ENCODE measurements around the gene KLF16. TPM values are rescaled to one million over a fixed set of nuclear protein-coding genes. Genes with fewer than 3 reads are reported as not detected.

The KLF16 gene
- total and polyA plus RNA-seq, 4 experiments from 2014 or later, result 0.39 to 19.3 (median 9.6) TPM

DNA sequence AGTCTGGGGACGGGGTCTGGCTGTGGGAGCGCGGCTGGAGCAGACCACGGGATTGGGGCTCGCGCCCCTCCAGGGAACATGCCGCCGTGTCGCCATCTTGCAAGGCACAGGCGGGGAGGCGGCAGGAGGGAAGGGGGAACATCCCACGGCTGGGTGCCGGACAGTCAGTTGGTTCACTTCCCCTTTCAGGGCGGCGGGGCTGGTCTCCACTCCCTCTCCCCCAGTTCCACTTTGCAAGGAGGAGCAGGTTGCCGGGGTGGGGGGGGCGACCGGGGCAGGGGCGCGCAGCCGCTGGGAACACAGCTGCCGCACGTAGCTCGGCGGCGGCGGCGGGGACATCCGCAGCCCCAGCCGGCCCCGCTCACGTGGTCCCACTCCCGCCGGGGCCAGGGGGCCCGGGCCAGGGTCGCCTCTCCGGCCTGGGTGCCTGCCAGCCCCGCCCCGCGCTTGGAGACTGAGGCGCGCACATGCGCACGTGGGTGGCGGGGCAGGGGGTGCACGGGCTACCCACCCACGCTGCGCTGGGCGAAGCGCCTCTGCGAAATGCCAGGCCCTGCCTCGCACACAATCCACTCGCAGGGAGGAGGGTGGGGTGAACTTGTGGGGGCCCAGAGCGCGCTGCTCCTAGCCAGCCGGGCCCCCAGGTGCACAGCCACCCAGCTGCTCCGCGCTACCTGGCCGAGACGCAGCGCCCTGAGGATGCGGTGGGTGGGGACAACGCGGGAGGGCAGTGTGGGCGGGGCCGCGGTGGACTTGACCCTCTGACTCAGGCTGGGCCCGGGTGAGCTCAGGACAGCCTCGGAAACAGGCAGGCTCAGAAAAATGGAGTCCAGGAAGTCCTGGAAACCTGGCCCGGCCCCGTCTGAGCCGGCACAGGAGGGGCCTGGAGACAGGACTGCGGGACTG is 6.4 kb downstream of the KLF16 start:
- DNase-seq, result peak in 4 of 5 donors; percentile 34 to 42 (median 40)
- POLR2A ChIA-PET (ENCODE audit: partially characterized antibody), result interaction anchor here (0.9 to 5.1 kb wide), 11 partner anchors 8 to 228 kb away, joined by 3 to 41 read pairs (median 6); partner anchors contain the start of gene ABHD17A
- Histone ChIP-seq H3K4me1 (ENCODE audit: insufficient read depth, low read length) (peaks cover 96% of the 10 kb centered on the region), H3K36me3 (ENCODE audit: insufficient read depth, low read length) (no peaks in the 10 kb centered on the region), H3K27ac (ENCODE audit: low read depth, low read length) (peak overlapping the region; percentile 73), H3K27me3 (ENCODE audit: insufficient read depth, low read length) (no peaks in the 10 kb centered on the region), H3K4me3 (ENCODE audit: low read length in 2 of 2) (peak overlapping the region; percentile 67 to 77), H3K9me3 (ENCODE audit: control insufficient read depth in 1 of 2, low read length in 2 of 2) (no peaks in the 10 kb centered on the region)
- H3K27ac Mint-ChIP-seq, result peak overlapping the region; percentile 90 to 99 (median 94)
- H3K4me3 Mint-ChIP-seq, result peak overlapping the region; percentile 82 to 88 (median 86)
- intact Hi-C loops (cut with micrococcal nuclease), result no loop called here
- peaks cover 25 to 74% (median 53%) of the 10 kb centered on the region in 4 donors for H3K4me1 Mint-ChIP-seq
- CTCF ChIA-PET (ENCODE audit: partially characterized antibody), result interaction anchor here (0.6 to 1.4 kb wide), 3 partner anchors 8 to 85 kb away, joined by 3 to 4 read pairs (median 3); no protein-coding TSS in a partner anchor
- peaks cover 0 to 4% of the 10 kb centered on the region in 2 donors for H3K36me3 Mint-ChIP-seq
- no peaks in the 10 kb centered on the region for H3K27me3 Mint-ChIP-seq
- peaks cover 0 to 2% (median 0%) of the 10 kb centered on the region in 8 donors for H3K9me3 Mint-ChIP-seq

GRCh38 chr19:1856345-1856697 is 7.1 kb downstream of the KLF16 start:
- peak overlapping the region; percentile 73 for H3K27ac ChIP-seq (ENCODE audit: low read depth, low read length)
- DNase-seq, result peak in 1 of 5 donors; percentile 45
- peaks cover 0 to 2% (median 0%) of the 10 kb centered on the region in 8 donors for H3K9me3 Mint-ChIP-seq
- H3K27ac Mint-ChIP-seq, result peak overlapping the region; percentile 89 to 94 (median 93)
- H3K36me3 Mint-ChIP-seq, result peaks cover 0 to 4% of the 10 kb centered on the region in 2 donors
- POLR2A ChIA-PET (ENCODE audit: partially characterized antibody), result interaction anchor here (0.7 to 5.1 kb wide), 9 partner anchors 8 to 755 kb away, joined by 3 to 41 read pairs (median 6); partner anchors contain the start of genes ABHD17A and MKNK2
- CTCF ChIA-PET (ENCODE audit: partially characterized antibody), result no interaction called here
- peak overlapping the region; percentile 67 to 77 for H3K4me3 ChIP-seq (ENCODE audit: low read length in 2 of 2)
- peak overlapping the region; percentile 82 to 88 (median 86) for H3K4me3 Mint-ChIP-seq
- no peaks in the 10 kb centered on the region for H3K9me3 ChIP-seq (ENCODE audit: control insufficient read depth in 1 of 2, low read length in 2 of 2)
- no peaks in the 10 kb centered on the region for H3K27me3 ChIP-seq (ENCODE audit: insufficient read depth, low read length)
- peaks cover 96% of the 10 kb centered on the region for H3K4me1 ChIP-seq (ENCODE audit: insufficient read depth, low read length)
- H3K27me3 Mint-ChIP-seq, result no peaks in the 10 kb centered on the region
- peaks cover 22 to 69% (median 48%) of the 10 kb centered on the region in 4 donors for H3K4me1 Mint-ChIP-seq
- intact Hi-C loops (cut with micrococcal nuclease), result no loop called here
- H3K36me3 ChIP-seq (ENCODE audit: insufficient read depth, low read length), result no peaks in the 10 kb centered on the region

GRCh38 chr19:1855828-1856255 is 7.5 kb downstream of the KLF16 start:
- Mint-ChIP-seq H3K36me3 (peaks cover 0 to 4% of the 10 kb centered on the region in 2 donors), H3K4me3 (peak overlapping the region; percentile 82 to 88 (median 86)), H3K27me3 (no peaks in the 10 kb centered on the region), H3K9me3 (peaks cover 0 to 2% (median 0%) of the 10 kb centered on the region in 8 donors), H3K27ac (peak overlapping the region; percentile 89 to 94 (median 93)), H3K4me1 (peaks cover 23 to 69% (median 46%) of the 10 kb centered on the region in 4 donors)
- ChIA-PET CTCF (ENCODE audit: partially characterized antibody) (interaction anchor here (1.8 kb wide), 1 partner anchor 10 kb away, joined by 4 read pairs; no protein-coding TSS in a partner anchor), POLR2A (ENCODE audit: partially characterized antibody) (interaction anchor here (0.7 to 5.1 kb wide), 11 partner anchors 9 to 756 kb away, joined by 3 to 41 read pairs (median 5); partner anchors contain the start of genes ABHD17A and MKNK2)
- peak in 4 of 5 donors; percentile 26 to 60 (median 38) for DNase-seq
- peak overlapping the region; percentile 73 for H3K27ac ChIP-seq (ENCODE audit: low read depth, low read length)
- H3K4me3 ChIP-seq (ENCODE audit: low read length in 2 of 2), result peak overlapping the region; percentile 67 to 77
- intact Hi-C loops (cut with micrococcal nuclease), result loop anchor here (1.0 kb wide), 1 partner anchor 8 kb away; no protein-coding TSS in a partner anchor
- no peaks in the 10 kb centered on the region for H3K36me3 ChIP-seq (ENCODE audit: insufficient read depth, low read length)
- peaks cover 92% of the 10 kb centered on the region for H3K4me1 ChIP-seq (ENCODE audit: insufficient read depth, low read length)
- no peaks in the 10 kb centered on the region for H3K9me3 ChIP-seq (ENCODE audit: control insufficient read depth in 1 of 2, low read length in 2 of 2)
- no peaks in the 10 kb centered on the region for H3K27me3 ChIP-seq (ENCODE audit: insufficient read depth, low read length)

DNA sequence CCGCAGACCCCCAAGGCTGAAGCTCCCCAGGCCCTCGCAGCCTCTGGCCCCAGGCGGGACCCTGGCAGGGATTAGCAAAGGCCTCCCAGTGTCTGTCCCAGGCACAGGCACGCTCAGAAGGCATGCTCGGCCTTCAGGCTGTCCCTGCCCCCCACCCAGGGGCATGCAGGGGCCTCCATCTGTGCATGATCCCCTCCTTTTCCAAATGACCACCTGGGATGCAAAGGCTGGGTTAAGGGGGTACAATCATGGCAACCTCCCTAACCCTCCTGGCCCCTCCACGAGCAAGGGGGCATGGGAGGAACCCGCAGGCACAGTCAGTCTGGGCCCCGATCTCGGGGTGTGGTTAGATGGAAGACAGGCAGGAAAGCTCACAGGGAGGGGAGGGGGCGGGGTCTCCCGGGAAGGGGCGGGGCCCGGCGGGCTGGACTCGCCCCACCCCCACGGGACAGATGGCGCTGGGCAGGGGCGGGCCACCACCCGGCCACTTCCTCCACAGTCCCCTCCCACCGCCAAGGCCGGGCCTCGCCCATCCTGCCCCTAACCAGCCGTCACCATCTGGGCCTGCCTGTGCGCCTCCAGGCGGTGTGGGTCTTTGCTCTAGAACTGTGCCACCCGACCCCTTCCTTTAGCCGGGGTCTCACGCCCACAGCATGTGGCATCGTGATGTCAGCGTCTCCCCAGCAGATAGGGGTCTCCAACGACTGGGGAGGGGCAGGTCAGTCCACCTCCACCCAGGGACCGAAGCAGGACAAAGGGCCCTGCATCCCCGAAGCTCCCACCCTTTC is 8.1 kb downstream of the KLF16 start:
- H3K4me1 ChIP-seq (ENCODE audit: insufficient read depth, low read length), result peaks cover 86% of the 10 kb centered on the region
- DNase-seq, result peak; percentile 81 to 85 (median 84)
- no peaks in the 10 kb centered on the region for H3K27me3 ChIP-seq (ENCODE audit: insufficient read depth, low read length)
- Mint-ChIP-seq H3K9me3 (peaks cover 0 to 3% (median 0%) of the 10 kb centered on the region in 8 donors), H3K27ac (peak overlapping the region; percentile 89 to 94 (median 93)), H3K4me3 (peak overlapping the region; percentile 82 to 89 (median 86)), H3K27me3 (no peaks in the 10 kb centered on the region), H3K36me3 (peaks cover 0 to 4% of the 10 kb centered on the region in 2 donors), H3K4me1 (peaks cover 25 to 72% (median 45%) of the 10 kb centered on the region in 4 donors)
- POLR2A ChIA-PET (ENCODE audit: partially characterized antibody), result interaction anchor here (0.7 to 5.1 kb wide), 8 partner anchors 9 to 756 kb away, joined by 3 to 41 read pairs (median 5); partner anchors contain the start of genes ABHD17A and MKNK2
- CTCF ChIA-PET (ENCODE audit: partially characterized antibody), result interaction anchor here (1.8 kb wide), 1 partner anchor 11 kb away, joined by 4 read pairs; no protein-coding TSS in a partner anchor
- H3K4me3 ChIP-seq (ENCODE audit: low read length in 2 of 2), result peak overlapping the region; percentile 67 to 77
- intact Hi-C loops (cut with micrococcal nuclease), result loop anchor here (1.0 kb wide), 1 partner anchor 9 kb away; no protein-coding TSS in a partner anchor
- H3K36me3 ChIP-seq (ENCODE audit: insufficient read depth, low read length), result no peaks in the 10 kb centered on the region
- H3K9me3 ChIP-seq (ENCODE audit: control insufficient read depth in 1 of 2, low read length in 2 of 2), result no peaks in the 10 kb centered on the region
- H3K27ac ChIP-seq (ENCODE audit: low read depth, low read length), result peak overlapping the region; percentile 73

- no peaks in the 10 kb centered on the region for H3K9me3 ChIP-seq (ENCODE audit: control insufficient read depth in 1 of 2, low read length in 2 of 2)
- H3K36me3 ChIP-seq (ENCODE audit: insufficient read depth, low read length), result no peaks in the 10 kb centered on the region
- no peak overlapping the region for H3K4me3 ChIP-seq (ENCODE audit: low read length in 2 of 2)
- CTCF ChIA-PET (ENCODE audit: partially characterized antibody), result interaction anchor here (1.8 kb wide), 1 partner anchor 12 kb away, joined by 4 read pairs; no protein-coding TSS in a partner anchor
- DNase-seq, result no peak
- intact Hi-C loops (cut with micrococcal nuclease), result loop anchor here (1.0 kb wide), 1 partner anchor 10 kb away; no protein-coding TSS in a partner anchor
- peaks cover 79% of the 10 kb centered on the region for H3K4me1 ChIP-seq (ENCODE audit: insufficient read depth, low read length)
- no peaks in the 10 kb centered on the region for H3K27me3 Mint-ChIP-seq
- peaks cover 0 to 4% of the 10 kb centered on the region in 2 donors for H3K36me3 Mint-ChIP-seq
- H3K4me1 Mint-ChIP-seq, result peaks cover 30 to 71% (median 47%) of the 10 kb centered on the region in 4 donors
- POLR2A ChIA-PET (ENCODE audit: partially characterized antibody), result interaction anchor here (1.3 to 5.1 kb wide), 4 partner anchors 10 to 29 kb away, joined by 5 to 41 read pairs (median 12); partner anchors contain the start of gene ABHD17A
- H3K27ac Mint-ChIP-seq, result peak overlapping the region; percentile 64 to 93 (median 89)
- H3K9me3 Mint-ChIP-seq, result peaks cover 0 to 4% (median 0%) of the 10 kb centered on the region in 8 donors
- H3K27ac ChIP-seq (ENCODE audit: low read depth, low read length), result peak overlapping the region; percentile 73
- H3K4me3 Mint-ChIP-seq, result peak overlapping the region in 7 of 8 donors; percentile 49 to 89 (median 75)
- H3K27me3 ChIP-seq (ENCODE audit: insufficient read depth, low read length), result no peaks in the 10 kb centered on the region
These were observed 8.8 kb downstream of the KLF16 start for GRCh38 chr19:1854542-1855039.

- Histone ChIP-seq H3K9me3 (ENCODE audit: control insufficient read depth in 1 of 2, low read length in 2 of 2) (no peaks in the 10 kb centered on the region), H3K27me3 (ENCODE audit: insufficient read depth, low read length) (no peaks in the 10 kb centered on the region), H3K36me3 (ENCODE audit: insufficient read depth, low read length) (no peaks in the 10 kb centered on the region), H3K4me1 (ENCODE audit: insufficient read depth, low read length) (peaks cover 77% of the 10 kb centered on the region), H3K4me3 (ENCODE audit: low read length in 2 of 2) (no peak overlapping the region), H3K27ac (ENCODE audit: low read depth, low read length) (no peak overlapping the region)
- intact Hi-C loops (cut with micrococcal nuclease), result no loop called here
- H3K9me3 Mint-ChIP-seq, result peaks cover 0 to 4% (median 0%) of the 10 kb centered on the region in 8 donors
- peaks cover 27 to 70% (median 45%) of the 10 kb centered on the region in 4 donors for H3K4me1 Mint-ChIP-seq
- no peak overlapping the region for H3K27ac Mint-ChIP-seq
- H3K4me3 Mint-ChIP-seq, result no peak overlapping the region
- H3K27me3 Mint-ChIP-seq, result no peaks in the 10 kb centered on the region
- POLR2A ChIA-PET (ENCODE audit: partially characterized antibody), result interaction anchor here (0.9 to 2.6 kb wide), 4 partner anchors 10 to 231 kb away, joined by 3 to 18 read pairs (median 4); no protein-coding TSS in a partner anchor
- CTCF ChIA-PET (ENCODE audit: partially characterized antibody), result interaction anchor here (1.8 kb wide), 1 partner anchor 12 kb away, joined by 4 read pairs; no protein-coding TSS in a partner anchor
- H3K36me3 Mint-ChIP-seq, result peaks cover 0 to 4% of the 10 kb centered on the region in 2 donors
- peak in 1 of 5 donors; percentile 43 for DNase-seq
These were observed 9.3 kb downstream of the KLF16 start for GRCh38 chr19:1854039-1854541.

All from CD4-positive, alpha-beta memory T cell (primary cell).